OCI-LY7 (cell line): ENCODE results near the gene EPO.

Source experiments
- EZH2phosphoT487 ChIP-seq: fragments of 200-600 bp; sonication (generic); IDR thresholded peaks from 2 replicates; pipeline ENCODE4 v1.6.1; 2018; ENCODE audit warnings: low read depth, borderline replicate concordance, mild to moderate bottlenecking, mixed run types, antibody characterized with exemption, low read length, moderate library complexity, mixed read lengths
- TF ChIP-seq, protein P1 (sequence below): fragments of 200-600 bp; sonication (generic); conservative IDR thresholded peaks from 2 replicates; pipeline ENCODE4 v1.5.1; 2014; ENCODE audit warnings: mild to moderate bottlenecking, antibody characterized with exemption, low read length, moderate library complexity, mixed read lengths

DNA sequence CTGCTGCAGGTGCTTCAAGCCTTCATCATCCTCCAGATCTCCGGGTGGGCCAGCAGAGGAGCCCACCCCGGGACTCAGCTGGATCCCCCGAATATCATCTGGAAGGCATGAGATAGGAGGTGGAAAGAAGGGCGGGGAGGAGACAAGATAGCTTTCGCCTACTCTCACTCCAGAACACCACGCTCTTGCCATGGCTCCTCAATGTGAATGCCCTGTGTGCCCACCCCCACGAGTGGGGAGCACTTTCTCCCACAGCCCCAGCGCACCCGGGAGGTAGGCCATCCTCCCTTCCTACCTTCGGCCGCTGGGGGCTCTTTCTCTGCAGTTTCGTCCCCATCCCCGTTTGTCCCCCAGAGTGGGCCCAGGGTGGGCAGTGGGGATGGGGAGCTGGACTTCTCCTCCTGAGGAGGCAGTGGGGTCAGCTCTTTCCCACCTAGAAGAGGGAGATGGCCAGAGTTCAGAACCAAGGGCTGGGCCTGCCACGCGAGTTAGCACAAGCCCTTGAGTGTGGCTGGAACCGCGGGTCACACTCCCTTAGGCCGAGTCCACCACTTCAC is 35.1 kb upstream of the EPO start:
- TF ChIP-seq, protein P1, sequence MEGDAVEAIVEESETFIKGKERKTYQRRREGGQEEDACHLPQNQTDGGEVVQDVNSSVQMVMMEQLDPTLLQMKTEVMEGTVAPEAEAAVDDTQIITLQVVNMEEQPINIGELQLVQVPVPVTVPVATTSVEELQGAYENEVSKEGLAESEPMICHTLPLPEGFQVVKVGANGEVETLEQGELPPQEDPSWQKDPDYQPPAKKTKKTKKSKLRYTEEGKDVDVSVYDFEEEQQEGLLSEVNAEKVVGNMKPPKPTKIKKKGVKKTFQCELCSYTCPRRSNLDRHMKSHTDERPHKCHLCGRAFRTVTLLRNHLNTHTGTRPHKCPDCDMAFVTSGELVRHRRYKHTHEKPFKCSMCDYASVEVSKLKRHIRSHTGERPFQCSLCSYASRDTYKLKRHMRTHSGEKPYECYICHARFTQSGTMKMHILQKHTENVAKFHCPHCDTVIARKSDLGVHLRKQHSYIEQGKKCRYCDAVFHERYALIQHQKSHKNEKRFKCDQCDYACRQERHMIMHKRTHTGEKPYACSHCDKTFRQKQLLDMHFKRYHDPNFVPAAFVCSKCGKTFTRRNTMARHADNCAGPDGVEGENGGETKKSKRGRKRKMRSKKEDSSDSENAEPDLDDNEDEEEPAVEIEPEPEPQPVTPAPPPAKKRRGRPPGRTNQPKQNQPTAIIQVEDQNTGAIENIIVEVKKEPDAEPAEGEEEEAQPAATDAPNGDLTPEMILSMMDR = no peak
- TF ChIP-seq EZH2phosphoT487 = no peak
